A549 (cell line): ENCODE data around the gene MSANTD3.

ENCODE experiments used
- CTCF ChIP-seq: fragments of >200 bp; sonication (Bioruptor Twin); formaldehyde crosslinking; IDR thresholded peaks from 3 replicates; pipeline ENCODE4 v1.5.1; 2016
- FOSB ChIP-seq: fragments of 250-450 bp; sonication (Bioruptor Pico); IDR thresholded peaks from 2 replicates; pipeline ENCODE4 v1.5.0; 2020; ENCODE audit warnings: mild to moderate bottlenecking, moderate library complexity
- MAX ChIP-seq: IDR thresholded peaks from 2 replicates; pipeline ENCODE4 v1.6.1; 2012
- MAZ ChIP-seq: fragments of 150-350 bp; IDR thresholded peaks from 2 replicates; pipeline ENCODE4 v1.6.1; 2014; ENCODE audit warnings: antibody characterized with exemption, low read depth, low read length, borderline replicate concordance
- MYC ChIP-seq: IDR thresholded peaks from 2 replicates; pipeline ENCODE4 v1.6.1; 2012; ENCODE audit warnings: mild to moderate bottlenecking, inconsistent platforms, low read length, improper control_type of control experiment, borderline replicate concordance
- NFE2L2 ChIP-seq: fragments of 150-350 bp; conservative IDR thresholded peaks from 2 replicates; pipeline ENCODE4 v1.6.1; 2014; ENCODE audit warnings: low read length
- POLR2A ChIP-seq: IDR thresholded peaks from 2 replicates; pipeline ENCODE4 v1.6.1; 2012; ENCODE audit warnings: mild to moderate bottlenecking, low read length
- RAD21 ChIP-seq, 2 experiments: fragments of >200 bp in 1 of 2; sonication (Bioruptor Twin) in 1 of 2; formaldehyde crosslinking in 1 of 2; IDR thresholded peaks in 1 of 2; conservative IDR thresholded peaks in 1 of 2; 2 replicates in 1 of 2; 3 replicates in 1 of 2; pipeline ENCODE4 v1.6.1; 2012 to 2018; ENCODE audit warnings: inconsistent platforms in 1 of 2
- RCOR1 ChIP-seq: fragments of 150-350 bp; IDR thresholded peaks from 2 replicates; pipeline ENCODE4 v1.6.1; 2014; ENCODE audit warnings: antibody characterized with exemption, low read length, low read depth
- REST ChIP-seq: fragments of 200-600 bp; sonication (generic); IDR thresholded peaks from 2 replicates; pipeline ENCODE4 v1.6.1; 2016; ENCODE audit warnings: antibody characterized with exemption, mild to moderate bottlenecking, moderate library complexity
- USF2 ChIP-seq: fragments of 450-650 bp; IDR thresholded peaks from 2 replicates; pipeline ENCODE4 v1.6.1; 2014; ENCODE audit warnings: antibody characterized with exemption
- ZC3H11A ChIP-seq: fragments of 450-650 bp; IDR thresholded peaks from 2 replicates; pipeline ENCODE4 v1.6.1; 2014; ENCODE audit warnings: antibody characterized with exemption, mild to moderate bottlenecking

GRCh38 chr9:100413839-100414420 lies 13.0 kb upstream of the MSANTD3 start:
- no peak for TF ChIP-seq POLR2A
- TF ChIP-seq CTCF: no peak
- TF ChIP-seq MAZ: no peak
- TF ChIP-seq REST: no peak
- TF ChIP-seq MAX: no peak
- TF ChIP-seq MYC: no peak
- no peak for TF ChIP-seq ZC3H11A
- no peak for TF ChIP-seq RCOR1
- no peak for TF ChIP-seq USF2
- TF ChIP-seq NFE2L2: no peak
- no peak for TF ChIP-seq RAD21 (conservative IDR thresholded peaks at IDR 0.05 in 1 of 2, IDR thresholded peaks at IDR 0.05 in 1 of 2)
- no peak for TF ChIP-seq FOSB (CRISPR knock-in tag)
